Activated CD4-positive, alpha-beta T cell treated with anti-CD3 and anti-CD28 coated beads, Interleukin-10, Interleukin-2, amounts not matched to agents 100 ng/mL and 50 ng/mL, durations not matched to agents 16 hours and 8 hours (primary cell): ENCODE data around the gene ESM1.
A peak's percentile ranks its signal among the peaks of the same experiment; 100 is the strongest.
"Not testable (repeated sequence)": the region's sequence is repeated elsewhere in the genome, so short reads cannot be mapped to it uniquely, and the experiment has no call there.

ENCODE experiments used
- DNase-seq: peaks from one replicate; pipeline ENCODE4 v3.0.0-alpha.2; 2020

ESM1 gene, protein sequence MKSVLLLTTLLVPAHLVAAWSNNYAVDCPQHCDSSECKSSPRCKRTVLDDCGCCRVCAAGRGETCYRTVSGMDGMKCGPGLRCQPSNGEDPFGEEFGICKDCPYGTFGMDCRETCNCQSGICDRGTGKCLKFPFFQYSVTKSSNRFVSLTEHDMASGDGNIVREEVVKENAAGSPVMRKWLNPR

GRCh38 chr5:54985301-54986268 is at the start of gene ESM1:
Gene ESM1, minus strand, starts transcription at chr5:54985593. Its CDS starts 76 bp downstream, at chr5:54985517.
- no peak for DNase-seq

DNA sequence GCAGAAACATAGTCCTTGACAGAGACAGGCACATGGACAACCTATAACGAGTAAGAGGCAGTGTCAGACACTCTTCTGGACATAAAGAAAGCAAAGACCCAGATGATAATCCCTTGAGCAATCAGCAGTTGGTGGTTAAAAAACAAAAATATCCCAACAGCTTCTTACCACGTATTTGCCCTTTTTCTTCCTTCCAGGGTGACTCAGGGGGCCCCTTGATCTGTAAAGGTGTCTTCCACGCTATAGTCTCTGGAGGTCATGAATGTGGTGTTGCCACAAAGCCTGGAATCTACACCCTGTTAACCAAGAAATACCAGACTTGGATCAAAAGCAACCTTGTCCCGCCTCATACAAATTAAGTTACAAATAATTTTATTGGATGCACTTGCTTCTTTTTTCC is 48.2 kb upstream of the ESM1 start:
- DNase-seq: peak; percentile 7

GRCh38 chr5:55031492-55031891 is 46.1 kb upstream of the ESM1 start:
- no peak for DNase-seq

DNA sequence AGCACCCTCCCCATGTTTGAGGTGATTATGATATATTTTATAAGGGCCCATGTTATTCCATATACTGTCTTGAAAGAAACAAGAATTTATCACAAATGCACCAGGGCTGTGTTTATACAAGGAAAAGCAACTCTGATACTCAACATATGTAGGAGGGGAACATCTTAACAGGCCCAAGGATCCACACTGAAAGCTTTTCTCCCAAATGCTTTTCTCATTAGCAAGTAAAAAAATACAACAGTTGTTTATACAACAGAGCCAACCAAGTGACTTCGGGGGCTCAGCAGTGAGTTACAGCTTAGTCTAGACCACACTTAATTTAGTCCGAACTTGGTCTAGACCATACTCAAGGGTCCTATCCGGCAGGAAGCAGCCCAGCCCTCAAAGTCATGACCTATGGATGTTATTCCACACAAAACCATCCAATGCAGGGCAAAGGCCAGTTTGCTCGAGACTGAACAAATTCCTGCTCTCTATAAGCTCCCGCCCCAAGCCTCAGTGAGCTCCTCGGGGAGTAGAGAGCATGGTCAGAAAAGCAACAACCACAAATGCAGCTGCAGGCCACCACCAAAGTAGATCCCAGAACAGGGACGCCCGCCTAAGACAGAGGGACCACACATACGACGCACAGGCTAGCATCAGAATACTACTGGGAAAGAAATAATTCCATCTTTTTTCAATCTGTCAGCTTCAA is 45.4 kb upstream of the ESM1 start:
- DNase-seq: no peak

DNA sequence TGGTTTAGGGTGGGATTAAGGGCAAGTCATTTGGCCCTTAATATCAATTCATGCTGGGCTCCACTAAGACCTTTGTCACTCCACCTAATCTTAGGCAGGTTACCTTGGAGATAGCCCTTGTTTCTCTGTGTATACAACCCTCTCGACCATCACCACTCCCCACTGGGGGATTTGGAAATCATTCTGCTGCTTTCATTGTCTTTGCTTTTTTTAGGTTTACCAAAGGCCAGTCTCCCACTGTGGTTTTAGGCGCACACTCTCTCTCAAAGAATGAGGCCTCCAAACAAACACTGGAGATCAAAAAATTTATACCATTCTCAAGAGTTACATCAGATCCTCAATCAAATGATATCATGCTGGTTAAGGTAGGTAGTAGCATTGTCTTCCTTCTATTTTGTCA is 44.8 kb upstream of the ESM1 start:
- no peak for DNase-seq

- peak; percentile 82 for DNase-seq
Observed at GRCh38 chr5:55027595-55027994, 42.2 kb upstream of the ESM1 start.

- DNase-seq: no peak
Observed at GRCh38 chr5:55022450-55022849, 37.1 kb upstream of the ESM1 start.

DNA sequence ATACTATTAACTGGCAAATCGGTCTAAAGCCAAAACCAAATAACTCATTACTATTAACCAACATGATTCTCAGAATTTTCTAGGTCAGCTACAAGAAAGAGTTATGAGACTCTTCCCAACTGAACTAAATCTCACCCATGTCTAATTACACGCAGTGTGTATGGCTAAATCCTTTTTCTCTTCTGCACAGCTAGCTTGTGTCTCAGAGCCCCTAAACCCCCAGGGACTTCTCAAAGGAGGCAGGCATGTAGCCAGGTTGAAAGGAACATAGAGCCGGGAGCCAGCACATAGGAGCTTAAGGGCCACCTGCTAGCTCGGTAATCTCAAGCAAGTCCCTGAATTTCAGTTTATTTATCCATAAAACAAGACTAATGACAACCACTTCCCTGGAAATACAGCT is 36.4 kb upstream of the ESM1 start:
- DNase-seq: no peak

DNA sequence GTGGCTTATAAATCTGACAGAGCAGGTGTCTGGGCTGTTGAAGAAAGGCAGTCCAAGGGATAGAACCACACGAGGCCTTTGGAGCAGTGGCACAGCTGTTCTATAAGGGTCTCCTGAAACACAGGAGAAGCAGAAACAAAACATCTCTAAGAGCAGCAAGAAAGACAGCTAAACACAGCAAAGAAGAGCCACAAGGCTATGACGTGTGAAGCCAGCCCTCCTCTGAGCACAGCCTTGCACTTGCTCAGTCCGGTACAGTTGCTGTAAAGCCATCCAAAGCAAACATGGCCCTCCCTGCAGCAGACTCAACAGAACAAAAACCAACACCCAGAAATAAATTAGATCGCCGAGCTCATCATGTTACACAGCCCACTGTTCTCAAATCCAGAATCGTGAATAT is 36.0 kb upstream of the ESM1 start:
- no peak for DNase-seq

DNA sequence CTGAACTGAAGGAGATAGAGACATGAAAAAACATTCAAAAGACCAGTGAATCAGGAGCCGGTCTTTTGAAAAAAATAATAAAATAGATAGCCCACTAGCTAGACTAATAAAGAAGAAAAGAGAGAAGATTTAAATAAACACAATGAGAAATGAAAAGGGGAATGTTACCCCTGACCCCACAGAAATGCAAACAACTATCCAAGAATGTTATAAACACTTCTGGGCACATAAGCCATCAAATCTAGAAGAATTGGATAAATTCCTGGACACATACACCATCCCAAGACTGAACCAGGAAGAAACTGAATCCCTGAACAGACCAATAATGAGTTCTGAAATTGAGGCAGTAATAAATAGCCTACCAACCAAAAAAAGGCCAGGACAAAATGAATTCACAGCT is 24.8 kb upstream of the ESM1 start:
- not testable (repeated sequence) for DNase-seq

DNA sequence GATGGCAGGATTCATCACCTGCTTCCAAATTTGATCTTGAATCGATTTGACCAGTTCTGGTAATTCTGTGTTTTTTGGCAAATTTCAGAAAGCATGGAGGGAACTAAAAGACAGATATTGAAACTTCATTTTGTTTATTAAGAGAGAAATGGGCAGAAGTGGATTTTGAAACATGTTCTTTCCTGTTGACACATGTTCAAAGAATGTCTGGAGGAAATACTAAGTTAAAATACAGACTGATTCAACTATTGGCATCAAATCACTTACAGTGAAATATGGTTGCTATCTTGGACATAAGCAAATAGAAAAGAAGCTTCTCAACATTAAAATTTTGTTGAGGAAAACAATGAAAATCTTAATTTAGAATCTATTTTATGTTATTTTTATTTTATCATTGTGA is 19.3 kb upstream of the ESM1 start:
- DNase-seq: no peak

GRCh38 chr5:55003432-55004065 is 18.2 kb upstream of the ESM1 start:
- no peak for DNase-seq

GRCh38 chr5:55002166-55002565 is 16.8 kb upstream of the ESM1 start:
- not testable (repeated sequence) for DNase-seq

DNA sequence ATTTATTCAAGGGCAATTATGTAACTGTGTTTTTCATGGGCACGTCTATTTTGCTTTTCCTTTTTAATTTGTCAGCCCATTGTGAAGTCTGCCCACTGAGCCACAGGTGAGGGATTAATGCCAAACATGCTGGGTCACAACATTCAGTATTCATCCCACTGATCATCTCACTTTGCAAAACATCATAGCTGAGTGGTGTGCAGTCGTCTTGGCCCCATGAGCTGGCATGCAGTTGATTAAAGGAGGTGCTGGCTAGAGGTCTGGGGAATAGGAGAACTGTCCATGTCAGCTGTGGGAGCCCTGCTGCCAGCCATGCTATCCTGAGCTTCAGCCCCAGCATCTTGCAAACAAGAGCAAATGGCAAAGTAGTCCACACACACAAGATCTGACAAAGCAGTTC is 11.7 kb upstream of the ESM1 start:
- DNase-seq: no peak

- DNase-seq: no peak
Observed at GRCh38 chr5:54996466-54996865, 11.1 kb upstream of the ESM1 start.

DNA sequence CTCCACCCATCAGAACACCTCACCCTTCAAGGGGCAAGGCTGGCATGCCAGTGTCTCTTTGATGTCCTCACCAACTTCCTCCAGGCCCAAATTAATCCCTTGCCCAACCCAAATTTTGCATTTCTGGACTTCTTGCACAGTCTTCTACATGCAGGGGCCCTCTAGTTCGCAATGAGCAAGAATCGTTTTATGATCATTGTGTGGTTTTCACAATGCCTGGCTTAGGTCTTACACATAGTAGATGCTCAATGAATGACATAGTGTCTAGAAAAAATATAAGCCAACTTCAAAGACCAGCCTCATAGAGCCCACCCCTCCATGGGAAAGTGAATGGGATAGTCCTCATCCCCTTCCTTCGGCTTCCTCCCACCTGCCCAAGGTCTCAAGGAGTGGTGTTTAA is 9.8 kb upstream of the ESM1 start:
- no peak for DNase-seq

GRCh38 chr5:54994628-54995027 is 9.2 kb upstream of the ESM1 start:
- DNase-seq: no peak

DNA sequence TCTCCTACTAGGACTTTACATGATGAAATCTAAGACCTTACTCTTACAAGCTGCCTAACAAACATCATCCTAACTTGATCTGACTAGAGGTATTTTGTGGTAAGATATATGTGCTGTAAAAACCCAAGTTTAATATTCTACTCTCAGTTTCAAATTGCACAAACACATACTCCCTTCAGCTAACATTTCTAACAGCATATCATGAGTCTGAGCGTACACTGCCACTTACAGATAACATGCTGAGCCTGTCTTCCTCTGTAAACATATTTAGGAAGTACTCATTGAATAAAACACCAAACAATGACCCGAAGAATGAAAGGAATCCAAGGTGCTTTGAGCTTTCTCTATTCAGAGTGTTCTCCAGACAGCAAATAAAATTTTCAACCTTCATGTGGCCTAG is 7.9 kb upstream of the ESM1 start:
- DNase-seq: peak; percentile 21

GRCh38 chr5:54991416-54991815 is 6.0 kb upstream of the ESM1 start:
- no peak for DNase-seq

- no peak for DNase-seq
Observed at GRCh38 chr5:54990841-54991258, 5.5 kb upstream of the ESM1 start.

GRCh38 chr5:54988817-54989216 is 3.4 kb upstream of the ESM1 start:
- peak; percentile 49 for DNase-seq

DNA sequence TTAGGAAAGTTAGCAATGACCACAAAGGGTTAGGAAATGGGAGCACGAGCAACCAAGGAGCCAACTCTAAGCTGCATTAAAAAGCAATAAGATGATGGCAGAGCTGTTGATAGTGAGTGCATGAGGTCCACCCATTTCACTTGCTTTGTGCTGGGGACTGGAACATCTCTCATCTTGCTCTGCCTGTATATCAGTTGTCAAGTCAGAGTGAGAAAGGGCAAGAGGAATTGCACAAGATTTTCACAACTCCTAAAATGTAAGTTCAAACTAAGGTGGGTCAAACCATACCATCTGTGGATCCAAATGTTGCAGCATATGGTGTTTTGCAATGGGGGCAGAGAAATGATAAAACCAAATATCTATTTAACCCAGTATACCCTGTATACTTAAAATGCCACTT is 2.8 kb upstream of the ESM1 start:
- peak; percentile 19 for DNase-seq

GRCh38 chr5:54986269-54986654 is 869 bp upstream of the ESM1 start:
- DNase-seq: no peak
